K562 (cell line): ENCODE measurements around the gene ARL2. TPM values are rescaled to one million over a fixed set of nuclear protein-coding genes. Genes with fewer than 3 reads are reported as not detected.

Source experiments
- BRD4 ChIP-seq: fragments of 200-600 bp; sonication (generic); IDR thresholded peaks from 2 replicates; pipeline ENCODE4 v1.6.1; 2017; ENCODE audit warnings: inconsistent platforms
- CBX2 ChIP-seq: fragments of 200-600 bp; sonication (generic); IDR thresholded peaks from one replicate; pipeline ENCODE4 v1.6.1; 2012; ENCODE audit warnings: mild to moderate bottlenecking, low read length, inconsistent platforms; ENCODE audit not compliant: insufficient read depth, poor library complexity, severe bottlenecking
- CBX5 ChIP-seq: IDR thresholded peaks from 2 replicates; pipeline ENCODE4 v1.6.1; 2014; ENCODE audit warnings: low read depth, borderline replicate concordance
- CREB1 ChIP-seq, 2 experiments: sonication (generic) in 1 of 2; formaldehyde crosslinking in 1 of 2; IDR thresholded peaks; 2 replicates each; pipeline versions ENCODE4 v1.6.1 to v1.8.0; 2012 to 2022; ENCODE audit warnings: inconsistent platforms in 1 of 2, mild to moderate bottlenecking in 1 of 2, missing genetic modification reagents in 1 of 2, moderate library complexity in 1 of 2
- ELF1 ChIP-seq: fragments of 200-800 bp; sonication (Bioruptor generic); IDR thresholded peaks from 2 replicates; pipeline ENCODE4 v1.6.1; 2016; ENCODE audit warnings: missing genetic modification characterization, missing compliant biosample characterization
- FUS ChIP-seq: fragments of 200-400 bp; formaldehyde crosslinking; optimal IDR thresholded peaks from 2 replicates; pipeline ENCODE3; 2017; ENCODE audit warnings: low read depth, low read length
- HMBOX1 ChIP-seq: sonication (generic); IDR thresholded peaks from 2 replicates; pipeline ENCODE4 v1.6.1; 2016
- HMG20A ChIP-seq: fragments of 450-650 bp; formaldehyde crosslinking; conservative IDR thresholded peaks from 2 replicates; pipeline ENCODE4 v1.4.0; 2020; ENCODE audit warnings: mild to moderate bottlenecking, mixed read lengths
- HNRNPK ChIP-seq: fragments of 200-400 bp; formaldehyde crosslinking; IDR thresholded peaks from one replicate; pipeline ENCODE4 v1.6.1; 2018; ENCODE audit warnings: mild to moderate bottlenecking, low read depth, low read length; ENCODE audit not compliant: poor library complexity, severe bottlenecking
- MAFF ChIP-seq: IDR thresholded peaks from 2 replicates; pipeline ENCODE4 v1.6.1; 2012; ENCODE audit warnings: low read length, improper control_type of control experiment
- NEUROD1 ChIP-seq: fragments of 150-350 bp; IDR thresholded peaks from 2 replicates; pipeline ENCODE4 v1.6.1; 2014; ENCODE audit warnings: borderline replicate concordance, low read length, low read depth; ENCODE audit not compliant: partially characterized antibody
- NFYB ChIP-seq: IDR thresholded peaks from 2 replicates; pipeline ENCODE4 v1.6.1; 2011; ENCODE audit warnings: mild to moderate bottlenecking, moderate library complexity; ENCODE audit not compliant: insufficient read length; ENCODE audit errors: extremely low read depth
- RBM34 ChIP-seq: fragments of 200-400 bp; formaldehyde crosslinking; IDR thresholded peaks from 2 replicates; pipeline ENCODE4 v1.6.1; 2018; ENCODE audit warnings: low read length, borderline replicate concordance; ENCODE audit not compliant: insufficient read depth
- SMARCE1 ChIP-seq: fragments of 450-650 bp; IDR thresholded peaks from 2 replicates; pipeline ENCODE4 v1.7.1; 2016; ENCODE audit warnings: mild to moderate bottlenecking
- ZFP1 ChIP-seq: fragments of 450-650 bp; formaldehyde crosslinking; IDR thresholded peaks from 2 replicates; pipeline ENCODE4 v1.4.0; 2020; ENCODE audit warnings: mild to moderate bottlenecking, mixed read lengths
- ZNF143 ChIP-seq: sonication (generic); formaldehyde crosslinking; IDR thresholded peaks from 2 replicates; pipeline ENCODE4 v1.9.0; 2022; ENCODE audit warnings: mild to moderate bottlenecking, missing genetic modification reagents
- ZNF644 ChIP-seq: fragments of 200-800 bp; sonication (Bioruptor generic); IDR thresholded peaks from 2 replicates; pipeline ENCODE4 v1.6.1; 2016; ENCODE audit warnings: low read depth, missing genetic modification characterization, missing compliant biosample characterization
- polyA plus RNA-seq, 8 experiments: library from polyadenylated mRNA; depleted of rRNA in 4 of 8; stranded (reverse) in 5 of 8; unstranded in 3 of 8; fragments of >200 nt; fragmentation: Nextera tagmentation in 2 of 8; fragmentation: Illumina TruSeq in 1 of 8; extraction: Ambion mirVana in 2 of 8; extraction: Trizol in 1 of 8; gene quantifications; 2 replicates each; pipeline versions ENCODE4 v1.2.1 to v1.2.3, GENCODE V29; 2011 to 2014; ENCODE audit warnings: inconsistent platforms in 1 of 8, missing spikeins in 1 of 8
- total RNA-seq, 7 experiments: library from RNA; depleted of rRNA in 6 of 7; stranded (reverse); fragments of >200 nt in 6 of 7; fragmentation: Illumina TruSeq in 2 of 7; extraction: Trizol in 2 of 7; gene quantifications; 2 replicates each; pipeline versions ENCODE4 v1.2.1 to v1.2.3, GENCODE V29; 2011 to 2021; ENCODE audit warnings: low replicate concordance in 1 of 7
- TF ChIP-seq, protein P1 (sequence below), 2 experiments: IDR thresholded peaks in 1 of 2; conservative IDR thresholded peaks in 1 of 2; 2 replicates each; pipeline ENCODE4 v1.6.1; 2016; ENCODE audit warnings: low read depth in 2 of 2, mild to moderate bottlenecking in 1 of 2, missing compliant biosample characterization in 1 of 2, missing genetic modification characterization in 1 of 2, moderate library complexity in 1 of 2
- TF ChIP-seq, protein P2 (sequence below): fragments of 450-650 bp; IDR thresholded peaks from 2 replicates; pipeline ENCODE4 v1.6.1; 2017; ENCODE audit warnings: antibody characterized with exemption, mild to moderate bottlenecking

Gene ARL2
- total and polyA plus RNA-seq, 9 of the 15 experiments (the other 6 are each of a cell fraction or from before 2014, with no cell fraction given): 5.7 to 154 (median 92.2) TPM

GRCh38 chr11:65027213-65028067, 13.5 kb downstream of the ARL2 start, which contains the start of gene SNX15 (continued):
- TF ChIP-seq HMBOX1: peak; percentile 45; the same call in 1 of the 2 replicates
- no peak for TF ChIP-seq HMG20A (CRISPR knock-in tag)
- no peak for TF ChIP-seq ZNF644 (tag)
- no peak for TF ChIP-seq BRD4
- peak; percentile 25; the same call in 1 of the 2 replicates for TF ChIP-seq ZNF143 (CRISPR knock-in tag)
- 0 out of 2 replicates have a peak, but pooled peaks have one; percentile 21 for TF ChIP-seq ELF1 (tag)
- TF ChIP-seq SMARCE1: 0 out of 2 replicates have a peak, but pooled peaks have one; percentile 42
- no peak for TF ChIP-seq CBX2
- TF ChIP-seq ZFP1: no peak
- no peak; the same call in 1 of the 2 replicates for TF ChIP-seq CREB1 (IDR thresholded peaks at IDR 0.05)
- peak; percentile 53; the same call in 1 of the 2 replicates for TF ChIP-seq CREB1 (CRISPR knock-in tag; IDR thresholded peaks at IDR 0.05)
- TF ChIP-seq CBX5: no peak
- TF ChIP-seq, protein P1, sequence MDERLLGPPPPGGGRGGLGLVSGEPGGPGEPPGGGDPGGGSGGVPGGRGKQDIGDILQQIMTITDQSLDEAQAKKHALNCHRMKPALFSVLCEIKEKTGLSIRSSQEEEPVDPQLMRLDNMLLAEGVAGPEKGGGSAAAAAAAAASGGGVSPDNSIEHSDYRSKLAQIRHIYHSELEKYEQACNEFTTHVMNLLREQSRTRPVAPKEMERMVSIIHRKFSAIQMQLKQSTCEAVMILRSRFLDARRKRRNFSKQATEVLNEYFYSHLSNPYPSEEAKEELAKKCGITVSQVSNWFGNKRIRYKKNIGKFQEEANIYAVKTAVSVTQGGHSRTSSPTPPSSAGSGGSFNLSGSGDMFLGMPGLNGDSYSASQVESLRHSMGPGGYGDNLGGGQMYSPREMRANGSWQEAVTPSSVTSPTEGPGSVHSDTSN (CRISPR knock-in tag; IDR thresholded peaks at IDR 0.05; ENCODE audit: low read depth): no peak
- TF ChIP-seq, protein P1 (tag; conservative IDR thresholded peaks at IDR 0.05; ENCODE audit: low read depth): no peak
- no peak for TF ChIP-seq NFYB
- no peak for TF ChIP-seq HNRNPK
- no peak for TF ChIP-seq FUS
- TF ChIP-seq RBM34: no peak
- TF ChIP-seq, protein P2, sequence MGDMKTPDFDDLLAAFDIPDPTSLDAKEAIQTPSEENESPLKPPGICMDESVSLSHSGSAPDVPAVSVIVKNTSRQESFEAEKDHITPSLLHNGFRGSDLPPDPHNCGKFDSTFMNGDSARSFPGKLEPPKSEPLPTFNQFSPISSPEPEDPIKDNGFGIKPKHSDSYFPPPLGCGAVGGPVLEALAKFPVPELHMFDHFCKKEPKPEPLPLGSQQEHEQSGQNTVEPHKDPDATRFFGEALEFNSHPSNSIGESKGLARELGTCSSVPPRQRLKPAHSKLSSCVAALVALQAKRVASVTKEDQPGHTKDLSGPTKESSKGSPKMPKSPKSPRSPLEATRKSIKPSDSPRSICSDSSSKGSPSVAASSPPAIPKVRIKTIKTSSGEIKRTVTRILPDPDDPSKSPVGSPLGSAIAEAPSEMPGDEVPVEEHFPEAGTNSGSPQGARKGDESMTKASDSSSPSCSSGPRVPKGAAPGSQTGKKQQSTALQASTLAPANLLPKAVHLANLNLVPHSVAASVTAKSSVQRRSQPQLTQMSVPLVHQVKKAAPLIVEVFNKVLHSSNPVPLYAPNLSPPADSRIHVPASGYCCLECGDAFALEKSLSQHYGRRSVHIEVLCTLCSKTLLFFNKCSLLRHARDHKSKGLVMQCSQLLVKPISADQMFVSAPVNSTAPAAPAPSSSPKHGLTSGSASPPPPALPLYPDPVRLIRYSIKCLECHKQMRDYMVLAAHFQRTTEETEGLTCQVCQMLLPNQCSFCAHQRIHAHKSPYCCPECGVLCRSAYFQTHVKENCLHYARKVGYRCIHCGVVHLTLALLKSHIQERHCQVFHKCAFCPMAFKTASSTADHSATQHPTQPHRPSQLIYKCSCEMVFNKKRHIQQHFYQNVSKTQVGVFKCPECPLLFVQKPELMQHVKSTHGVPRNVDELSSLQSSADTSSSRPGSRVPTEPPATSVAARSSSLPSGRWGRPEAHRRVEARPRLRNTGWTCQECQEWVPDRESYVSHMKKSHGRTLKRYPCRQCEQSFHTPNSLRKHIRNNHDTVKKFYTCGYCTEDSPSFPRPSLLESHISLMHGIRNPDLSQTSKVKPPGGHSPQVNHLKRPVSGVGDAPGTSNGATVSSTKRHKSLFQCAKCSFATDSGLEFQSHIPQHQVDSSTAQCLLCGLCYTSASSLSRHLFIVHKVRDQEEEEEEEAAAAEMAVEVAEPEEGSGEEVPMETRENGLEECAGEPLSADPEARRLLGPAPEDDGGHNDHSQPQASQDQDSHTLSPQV: peak; percentile 62; the same call in 1 of the 2 replicates
- peak; percentile 96 for TF ChIP-seq NEUROD1
- no peak for TF ChIP-seq MAFF
